Endodermal cell (in vitro differentiated cells): ENCODE data around the gene POLR1D. TPM values are rescaled to one million over a fixed set of nuclear protein-coding genes. Genes with fewer than 3 reads are reported as not detected.

Experiments used
- DNase-seq: peaks from one replicate; pipeline ENCODE4 v3.0.0-alpha.2; 2017
- H3K27ac ChIP-seq: 2 replicates; pipeline ENCODE4 v1.5.1; 2013; ENCODE audit warnings: mild to moderate bottlenecking, low read depth, low read length, moderate library complexity
- H3K27me3 ChIP-seq: 2 replicates; pipeline ENCODE4 v1.6.1; 2013; ENCODE audit warnings: mild to moderate bottlenecking, low read length, moderate library complexity; ENCODE audit not compliant: insufficient read depth, control insufficient read depth, poor library complexity, severe bottlenecking
- H3K36me3 ChIP-seq: 2 replicates; pipeline ENCODE4 v1.7.0; 2013; ENCODE audit warnings: mild to moderate bottlenecking, low read length, moderate library complexity; ENCODE audit not compliant: control insufficient read depth, insufficient read depth
- H3K4me1 ChIP-seq: one replicate; pipeline ENCODE4 v1.7.0; 2013; ENCODE audit warnings: low read length; ENCODE audit not compliant: control insufficient read depth, insufficient read depth
- H3K4me3 ChIP-seq: 2 replicates; pipeline ENCODE4 v1.5.1; 2013; ENCODE audit warnings: mild to moderate bottlenecking, low read length, moderate library complexity
- H3K9ac ChIP-seq: 2 replicates; pipeline ENCODE4 v1.6.1; 2013; ENCODE audit warnings: mild to moderate bottlenecking, low read length, moderate library complexity; ENCODE audit not compliant: poor library complexity, severe bottlenecking; ENCODE audit errors: extremely low read depth
- H3K9me3 ChIP-seq: 2 replicates; pipeline ENCODE4 v1.6.1; 2013; ENCODE audit warnings: mild to moderate bottlenecking, low read length, moderate library complexity; ENCODE audit not compliant: control insufficient read depth
- H3K27ac Mint-ChIP-seq: 2 replicates; pipeline ENCODE4 v1.8.0; 2020; ENCODE audit warnings: mixed read lengths
- H3K27me3 Mint-ChIP-seq: 2 replicates; pipeline ENCODE4 v1.8.0; 2021; ENCODE audit warnings: mild to moderate bottlenecking, mixed read lengths; ENCODE audit not compliant: insufficient read depth
- H3K36me3 Mint-ChIP-seq: 2 replicates; pipeline ENCODE4 v1.8.0; 2020; ENCODE audit warnings: low read depth, mixed read lengths
- H3K4me1 Mint-ChIP-seq: 2 replicates; pipeline ENCODE4 v1.8.0; 2020; ENCODE audit warnings: mixed read lengths
- H3K4me3 Mint-ChIP-seq: 2 replicates; pipeline ENCODE4 v1.8.0; 2020; ENCODE audit warnings: mild to moderate bottlenecking, moderate library complexity, mixed read lengths
- H3K9me3 Mint-ChIP-seq: 2 replicates; pipeline ENCODE4 v1.8.0; 2020; ENCODE audit warnings: mild to moderate bottlenecking, mixed read lengths
- WGBS, 2 experiments: methylation state at CpG; one replicate each; pipeline versions ENCODE4 v1.1.5 to v1.1.7; 2013; ENCODE audit warnings: missing lambda C conversion rate in 2 of 2, mixed read lengths in 1 of 2; ENCODE audit not compliant: insufficient coverage in 1 of 2, insufficient read length in 1 of 2; 5-methylcytosine and 5-hydroxymethylcytosine counted together
- total RNA-seq, 2 donors: library from RNA; stranded (reverse); fragmentation: NEBNext Ultra II Directional in 1 of 2; extraction: Animal tissue kit (Norgen Biotek cat#: 25700) in 1 of 2; gene quantifications; 2 replicates in 1 of 2; 3 replicates in 1 of 2; pipeline ENCODE4 v1.2.1, GENCODE V29; 2021
- TF ChIP-seq, protein P1 (sequence below): fragments of 200-600 bp; sonication (generic); conservative IDR thresholded peaks from 2 replicates; pipeline ENCODE4 v1.5.0; 2021; ENCODE audit warnings: antibody characterized with exemption, mild to moderate bottlenecking

The POLR1D gene
- total RNA-seq, 2 donors from 2014 or later: 135 to 136 TPM

DNA sequence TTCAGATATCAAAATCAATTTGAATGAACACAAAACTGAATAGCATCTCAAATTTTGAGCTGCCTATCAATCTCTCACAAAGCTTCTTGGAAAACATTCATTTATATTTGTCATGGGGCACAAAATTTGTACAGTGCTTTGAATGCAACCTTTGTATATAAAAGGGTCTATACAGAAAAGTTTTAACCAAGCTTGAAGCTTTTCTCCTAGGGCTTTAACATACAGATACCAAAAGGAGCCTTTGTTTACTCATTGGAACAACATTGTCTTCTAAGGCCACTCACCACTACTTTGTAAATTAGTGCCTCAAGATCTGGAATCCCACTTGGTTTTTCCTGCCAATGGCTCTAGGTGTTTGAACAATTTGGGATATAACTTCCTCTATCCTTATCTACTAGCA, 22.6 kb upstream of the POLR1D start:
- H3K4me1 Mint-ChIP-seq: peaks cover 21% of the 10 kb centered on the region
- Histone ChIP-seq H3K36me3 (no peaks in the 10 kb centered on the region), H3K9me3 (no peaks in the 10 kb centered on the region), H3K9ac (no peak overlapping the region), H3K27ac (no peak overlapping the region), H3K27me3 (no peaks in the 10 kb centered on the region), H3K4me3 (no peak overlapping the region), H3K4me1 (peaks cover 9% of the 10 kb centered on the region)
- H3K9me3 Mint-ChIP-seq: no peaks in the 10 kb centered on the region
- no peaks in the 10 kb centered on the region for H3K27me3 Mint-ChIP-seq
- no peak for DNase-seq
- no peak overlapping the region for H3K27ac Mint-ChIP-seq
- no peak overlapping the region for H3K4me3 Mint-ChIP-seq
- H3K36me3 Mint-ChIP-seq: peaks cover under 1% of the 10 kb centered on the region
- TF ChIP-seq, protein P1, sequence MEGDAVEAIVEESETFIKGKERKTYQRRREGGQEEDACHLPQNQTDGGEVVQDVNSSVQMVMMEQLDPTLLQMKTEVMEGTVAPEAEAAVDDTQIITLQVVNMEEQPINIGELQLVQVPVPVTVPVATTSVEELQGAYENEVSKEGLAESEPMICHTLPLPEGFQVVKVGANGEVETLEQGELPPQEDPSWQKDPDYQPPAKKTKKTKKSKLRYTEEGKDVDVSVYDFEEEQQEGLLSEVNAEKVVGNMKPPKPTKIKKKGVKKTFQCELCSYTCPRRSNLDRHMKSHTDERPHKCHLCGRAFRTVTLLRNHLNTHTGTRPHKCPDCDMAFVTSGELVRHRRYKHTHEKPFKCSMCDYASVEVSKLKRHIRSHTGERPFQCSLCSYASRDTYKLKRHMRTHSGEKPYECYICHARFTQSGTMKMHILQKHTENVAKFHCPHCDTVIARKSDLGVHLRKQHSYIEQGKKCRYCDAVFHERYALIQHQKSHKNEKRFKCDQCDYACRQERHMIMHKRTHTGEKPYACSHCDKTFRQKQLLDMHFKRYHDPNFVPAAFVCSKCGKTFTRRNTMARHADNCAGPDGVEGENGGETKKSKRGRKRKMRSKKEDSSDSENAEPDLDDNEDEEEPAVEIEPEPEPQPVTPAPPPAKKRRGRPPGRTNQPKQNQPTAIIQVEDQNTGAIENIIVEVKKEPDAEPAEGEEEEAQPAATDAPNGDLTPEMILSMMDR: no peak

DNA sequence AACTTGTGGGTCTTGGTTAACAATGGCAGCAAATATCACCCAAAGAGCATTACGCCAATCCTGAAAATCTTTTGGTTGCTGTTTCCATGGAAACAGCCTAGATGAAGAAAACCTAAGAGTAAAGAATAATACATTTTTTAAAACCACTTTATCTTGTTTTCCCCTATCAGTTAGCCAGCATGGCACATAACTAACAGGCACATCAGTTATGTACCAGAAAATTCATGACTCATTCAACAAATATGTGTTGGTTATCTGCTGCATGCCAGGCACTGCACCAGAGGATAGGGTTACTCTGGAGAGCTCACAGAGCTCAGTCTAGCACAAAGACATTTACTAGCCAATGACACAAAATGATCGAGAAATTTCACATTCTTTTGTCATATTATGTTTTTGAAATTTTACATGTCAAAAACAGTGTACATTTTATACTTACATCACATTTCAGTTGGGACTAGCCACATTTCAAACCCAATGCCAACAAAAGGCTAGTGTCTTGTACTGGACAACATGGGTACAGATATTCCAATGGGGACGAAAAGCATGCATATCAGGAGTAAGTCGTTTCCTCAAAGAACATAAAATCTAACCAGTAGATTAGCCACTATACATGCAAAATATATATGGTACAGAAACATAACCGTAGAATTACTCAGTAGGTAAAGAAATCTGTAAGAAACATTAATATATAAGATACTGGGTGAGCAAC, 21.7 kb upstream of the POLR1D start:
- H3K27me3 Mint-ChIP-seq: no peaks in the 10 kb centered on the region
- H3K27ac ChIP-seq: no peak overlapping the region
- H3K27me3 ChIP-seq: no peaks in the 10 kb centered on the region

DNA sequence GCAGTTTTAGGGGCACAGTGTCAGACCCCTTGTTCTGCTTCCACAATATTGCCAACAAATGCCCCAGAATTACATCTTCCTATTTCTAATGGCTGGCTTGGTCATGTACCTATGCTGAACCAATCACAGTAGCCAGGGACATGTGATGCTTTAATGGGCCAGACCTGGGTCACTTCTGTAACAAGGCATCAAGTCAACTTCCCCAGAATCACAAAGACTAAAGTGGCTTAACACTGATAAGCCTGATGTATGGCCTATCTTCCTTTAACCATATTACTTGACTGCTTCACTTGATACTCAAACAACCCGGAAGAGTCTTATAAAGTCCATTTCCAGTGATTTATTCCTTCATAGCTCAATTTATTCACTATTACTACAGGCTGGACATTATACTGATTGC, 21.0 kb upstream of the POLR1D start:
- Histone ChIP-seq H3K36me3 (no peaks in the 10 kb centered on the region), H3K4me3 (no peak overlapping the region), H3K27ac (no peak overlapping the region), H3K9me3 (no peaks in the 10 kb centered on the region), H3K27me3 (no peaks in the 10 kb centered on the region), H3K9ac (no peak overlapping the region), H3K4me1 (peaks cover 7% of the 10 kb centered on the region)
- no peak for DNase-seq
- Mint-ChIP-seq H3K9me3 (no peaks in the 10 kb centered on the region), H3K36me3 (peaks cover 2% of the 10 kb centered on the region), H3K27me3 (no peaks in the 10 kb centered on the region), H3K4me1 (peaks cover 21% of the 10 kb centered on the region), H3K4me3 (no peak overlapping the region), H3K27ac (no peak overlapping the region)
- WGBS, 2 experiments: 93 to 94% methylated on average over 1 of the region's 1 CpG
- TF ChIP-seq, protein P1: no peak

More for the DNA sequence above, 21.7 kb upstream of the POLR1D start:
- H3K9me3 Mint-ChIP-seq: no peaks in the 10 kb centered on the region
- DNase-seq: no peak
- peaks cover 2% of the 10 kb centered on the region for H3K36me3 Mint-ChIP-seq
- H3K4me3 ChIP-seq: no peak overlapping the region
- H3K9me3 ChIP-seq: no peaks in the 10 kb centered on the region
- H3K27ac Mint-ChIP-seq: no peak overlapping the region
- H3K4me1 Mint-ChIP-seq: peaks cover 21% of the 10 kb centered on the region
- H3K9ac ChIP-seq: no peak overlapping the region
- WGBS, 2 experiments: 83 to 92% methylated on average over 2 to 5 of the region's 5 CpGs
- H3K4me3 Mint-ChIP-seq: no peak overlapping the region
- H3K4me1 ChIP-seq: peaks cover 9% of the 10 kb centered on the region
- TF ChIP-seq, protein P1: no peak
- H3K36me3 ChIP-seq: no peaks in the 10 kb centered on the region
